Measurements from ENCODE around the gene DAAM2.

DNA sequence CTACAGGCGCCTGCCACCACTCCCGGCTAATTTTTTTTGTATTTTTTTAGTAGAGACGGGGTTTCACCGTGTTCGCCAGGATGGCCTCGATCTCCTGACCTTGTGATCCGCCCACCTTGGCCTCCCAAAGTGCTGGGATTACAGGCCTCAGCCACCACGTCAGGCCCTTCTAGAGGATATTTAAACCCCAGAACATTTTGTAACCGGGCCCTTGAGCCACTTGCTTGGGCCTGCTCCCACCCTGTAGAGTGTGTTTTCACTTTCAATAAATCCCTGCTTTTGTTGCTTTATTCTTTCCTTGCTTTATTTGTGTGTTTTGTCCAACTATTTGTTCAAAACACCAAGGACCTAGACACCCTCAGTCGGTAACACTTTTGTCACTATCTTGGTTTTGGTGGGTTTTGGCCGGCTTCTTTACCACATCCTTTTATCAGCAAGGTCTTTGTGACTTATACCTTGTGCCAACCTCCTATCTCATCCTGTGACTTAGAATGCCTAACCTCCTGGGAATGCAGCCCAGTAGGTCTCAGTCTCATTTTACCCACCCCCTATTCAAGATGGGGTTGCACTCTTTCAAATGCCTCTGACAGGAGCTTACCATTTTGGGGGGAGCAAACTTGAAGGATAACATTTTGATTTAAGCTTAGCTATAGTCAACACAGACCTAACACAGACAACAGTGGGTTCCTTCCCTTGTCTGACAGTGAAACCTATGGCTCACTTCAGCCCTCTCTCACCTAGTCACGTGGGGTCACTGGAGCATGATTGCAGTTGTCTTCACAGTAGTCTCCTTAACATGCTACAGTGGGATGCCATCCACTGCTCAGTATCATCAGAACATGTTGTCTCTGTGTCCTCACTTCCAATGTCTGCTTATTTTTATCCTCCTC lies 39.1 kb upstream of the DAAM2 start:
- TF ChIP-seq, protein P1, sequence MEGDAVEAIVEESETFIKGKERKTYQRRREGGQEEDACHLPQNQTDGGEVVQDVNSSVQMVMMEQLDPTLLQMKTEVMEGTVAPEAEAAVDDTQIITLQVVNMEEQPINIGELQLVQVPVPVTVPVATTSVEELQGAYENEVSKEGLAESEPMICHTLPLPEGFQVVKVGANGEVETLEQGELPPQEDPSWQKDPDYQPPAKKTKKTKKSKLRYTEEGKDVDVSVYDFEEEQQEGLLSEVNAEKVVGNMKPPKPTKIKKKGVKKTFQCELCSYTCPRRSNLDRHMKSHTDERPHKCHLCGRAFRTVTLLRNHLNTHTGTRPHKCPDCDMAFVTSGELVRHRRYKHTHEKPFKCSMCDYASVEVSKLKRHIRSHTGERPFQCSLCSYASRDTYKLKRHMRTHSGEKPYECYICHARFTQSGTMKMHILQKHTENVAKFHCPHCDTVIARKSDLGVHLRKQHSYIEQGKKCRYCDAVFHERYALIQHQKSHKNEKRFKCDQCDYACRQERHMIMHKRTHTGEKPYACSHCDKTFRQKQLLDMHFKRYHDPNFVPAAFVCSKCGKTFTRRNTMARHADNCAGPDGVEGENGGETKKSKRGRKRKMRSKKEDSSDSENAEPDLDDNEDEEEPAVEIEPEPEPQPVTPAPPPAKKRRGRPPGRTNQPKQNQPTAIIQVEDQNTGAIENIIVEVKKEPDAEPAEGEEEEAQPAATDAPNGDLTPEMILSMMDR (conservative IDR thresholded peaks at IDR 0.05 in 1 of 2, IDR thresholded peaks at IDR 0.05 in 1 of 2; ENCODE audit: low read depth in 1 of 2, low read length in 2 of 2), result no peak
- TF ChIP-seq EZH2 (IDR thresholded peaks at IDR 0.05; ENCODE audit: low read length, missing control alignments), result no peak
